ENCODE data around the gene LIMS4.
"Not testable (repeated sequence)": the region's sequence is repeated elsewhere in the genome, so short reads cannot be mapped to it uniquely, and the experiment has no call there.

LIMS4 gene

DNA sequence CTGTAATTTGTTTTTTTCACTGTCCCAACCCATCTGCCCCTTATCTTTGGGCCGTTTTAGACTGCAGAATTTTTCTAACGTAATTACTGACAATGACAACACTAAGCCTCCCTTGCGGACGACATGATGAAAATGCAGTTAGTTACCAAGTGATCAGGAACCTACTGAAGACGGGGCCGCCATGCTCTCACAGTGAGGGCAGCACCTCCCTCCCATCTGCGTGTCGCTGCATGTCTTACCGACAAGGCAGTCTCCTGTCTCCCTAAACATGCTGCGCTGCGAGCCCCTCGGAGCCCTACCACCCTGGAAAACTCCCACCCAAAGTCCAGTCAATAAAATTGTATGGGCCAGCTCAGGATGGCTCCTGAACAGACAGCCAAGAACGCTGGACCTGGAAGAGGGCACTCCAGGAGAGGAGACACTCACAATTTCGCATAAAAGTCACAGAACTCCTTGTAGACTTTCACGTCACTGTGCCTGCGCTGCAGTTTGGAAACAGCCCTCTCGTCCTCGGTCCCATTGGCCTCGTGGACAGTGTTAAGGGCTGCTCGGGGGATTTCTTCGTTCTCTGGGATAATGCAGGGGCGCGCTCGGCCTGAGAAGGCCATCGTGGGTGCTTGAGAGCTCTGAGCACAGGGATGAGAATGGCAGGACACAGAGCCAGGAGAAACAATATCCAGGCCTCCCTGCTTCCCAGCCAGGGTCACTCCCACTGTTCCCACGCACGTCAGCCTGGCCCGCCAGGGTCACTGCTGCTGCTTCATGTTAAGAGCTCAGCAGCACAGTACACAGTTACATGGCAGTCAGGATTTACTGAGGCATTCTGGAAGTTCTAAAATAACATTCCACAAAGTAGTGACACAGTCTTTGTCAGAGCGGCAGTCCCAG, at the start of gene LIMS4:
Gene LIMS4, minus strand, starts transcription at position 646 of the 888 bp plus-strand sequence. Its CDS starts 38 bp downstream, at position 608.
- DNase-seq (ENCODE audit: low spot score): not testable (repeated sequence)

DNA sequence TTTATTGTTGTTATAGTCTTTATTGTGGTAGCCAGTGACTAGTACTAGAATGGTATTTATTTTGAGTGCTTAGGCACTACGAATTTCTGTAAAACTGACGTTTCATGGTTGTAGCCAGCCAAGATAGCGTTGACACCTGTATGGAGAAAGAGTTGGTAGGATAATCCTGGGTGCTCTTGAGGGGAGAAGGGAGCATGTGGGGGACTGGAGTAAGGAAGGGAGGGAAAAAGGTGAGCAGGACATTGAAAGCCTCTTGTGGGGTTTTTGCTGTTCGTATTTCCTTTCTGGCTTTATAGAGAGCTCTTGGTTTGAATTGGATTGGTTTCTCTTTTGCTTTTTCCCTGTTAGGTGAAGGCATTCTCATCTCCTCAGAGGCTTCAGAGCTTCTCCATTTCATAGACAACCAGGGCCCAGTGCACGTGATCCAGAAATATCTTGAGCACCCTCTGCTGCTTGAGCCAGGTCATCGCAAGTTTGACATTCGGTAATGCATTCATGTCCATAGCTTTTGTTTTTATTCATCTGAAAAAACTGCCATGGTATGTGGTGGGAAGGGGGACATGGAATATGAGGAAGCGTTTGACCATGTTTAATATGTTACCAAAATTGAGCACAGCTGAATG, 27.2 kb upstream of the LIMS4 start:
- DNase-seq (ENCODE audit: low spot score): not testable (repeated sequence)

- not testable (repeated sequence) for DNase-seq (ENCODE audit: low spot score)
Observed at GRCh38 chr2:110496027-110496426, 23.4 kb upstream of the LIMS4 start.

DNA sequence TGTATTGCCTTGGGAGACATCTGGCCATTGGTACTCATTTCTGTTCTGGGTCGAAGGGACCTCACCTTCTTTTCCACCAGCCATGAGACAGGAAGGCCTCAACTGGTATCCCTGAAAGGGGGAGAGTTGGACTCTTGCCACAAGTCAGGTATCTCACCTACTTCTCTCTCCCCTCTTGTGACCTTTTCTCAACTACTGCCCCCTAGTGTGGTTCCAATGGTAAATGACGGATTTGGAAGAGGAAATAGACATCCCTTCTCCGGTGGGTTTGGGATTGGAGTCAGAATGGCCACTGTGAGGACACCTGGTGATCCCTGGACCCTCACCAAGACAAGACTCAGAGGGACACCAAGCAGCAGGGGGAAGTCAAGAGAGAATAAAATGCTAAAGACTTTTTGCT, 21.9 kb upstream of the LIMS4 start:
- not testable (repeated sequence) for DNase-seq (ENCODE audit: low spot score)

DNA sequence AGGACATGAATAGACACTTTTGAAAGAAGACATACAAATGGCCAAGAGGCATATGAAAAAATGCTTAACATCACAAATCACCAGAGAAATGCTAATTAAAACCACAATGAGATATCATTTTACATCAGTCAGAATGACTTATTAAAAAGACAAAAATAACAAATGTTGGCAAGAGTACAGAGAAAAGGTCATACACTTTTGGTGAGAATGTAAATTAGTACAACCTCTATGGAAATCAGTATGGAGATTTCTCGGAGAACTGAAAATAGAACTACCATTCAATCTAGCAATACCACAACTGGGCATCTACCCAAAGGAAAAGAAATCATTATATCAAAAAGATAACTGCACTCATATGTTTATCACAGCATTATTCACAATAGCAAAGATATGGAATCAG, 16.4 kb upstream of the LIMS4 start:
- DNase-seq (ENCODE audit: low spot score): not testable (repeated sequence)

- DNase-seq (ENCODE audit: low spot score): not testable (repeated sequence)
Observed at GRCh38 chr2:110482697-110483096, 10.1 kb upstream of the LIMS4 start.

DNA sequence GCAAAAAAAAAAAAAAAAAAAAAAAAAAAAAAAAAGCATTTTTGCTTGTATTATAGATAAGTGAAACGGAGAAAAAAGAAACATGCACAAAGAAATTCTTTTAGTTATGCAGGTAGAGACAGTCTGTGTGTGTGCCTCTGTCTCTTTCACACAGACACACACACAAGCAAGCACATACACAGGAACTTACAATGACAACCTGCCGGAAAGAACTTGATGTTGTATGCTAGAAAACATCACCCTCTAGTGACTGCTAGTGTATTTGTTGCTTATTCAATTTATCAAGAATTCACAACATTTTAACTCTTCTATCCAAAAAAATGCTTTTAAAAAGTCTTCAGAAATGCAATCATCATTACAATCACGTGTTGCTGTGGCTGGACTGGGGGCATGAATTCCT, 8.6 kb upstream of the LIMS4 start:
- DNase-seq (ENCODE audit: low spot score): not testable (repeated sequence)

DNA sequence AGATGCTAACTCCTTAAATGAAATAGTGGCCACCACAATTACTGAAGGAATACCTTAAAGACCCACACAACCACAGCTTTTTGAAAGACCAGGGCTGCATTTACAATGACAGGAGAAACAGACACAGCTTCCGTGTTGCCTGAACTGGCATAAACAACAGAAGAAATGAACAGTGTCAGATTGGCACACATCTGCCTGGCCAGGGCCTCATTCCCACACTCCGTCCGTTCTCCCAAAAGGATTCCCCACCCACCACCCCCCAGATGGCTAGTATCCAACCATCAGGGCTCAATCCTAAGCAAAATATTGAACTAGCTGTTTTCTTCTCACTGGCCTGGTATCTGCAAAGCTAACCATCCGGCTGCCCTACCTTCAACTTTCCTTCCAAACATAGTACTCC, 7.5 kb upstream of the LIMS4 start:
- not testable (repeated sequence) for DNase-seq (ENCODE audit: low spot score)

- DNase-seq (ENCODE audit: low spot score): not testable (repeated sequence)
Observed at GRCh38 chr2:110477370-110477769, 4.8 kb upstream of the LIMS4 start.

GRCh38 chr2:110476952-110477351, 4.3 kb upstream of the LIMS4 start:
- DNase-seq (ENCODE audit: low spot score): not testable (repeated sequence)

DNA sequence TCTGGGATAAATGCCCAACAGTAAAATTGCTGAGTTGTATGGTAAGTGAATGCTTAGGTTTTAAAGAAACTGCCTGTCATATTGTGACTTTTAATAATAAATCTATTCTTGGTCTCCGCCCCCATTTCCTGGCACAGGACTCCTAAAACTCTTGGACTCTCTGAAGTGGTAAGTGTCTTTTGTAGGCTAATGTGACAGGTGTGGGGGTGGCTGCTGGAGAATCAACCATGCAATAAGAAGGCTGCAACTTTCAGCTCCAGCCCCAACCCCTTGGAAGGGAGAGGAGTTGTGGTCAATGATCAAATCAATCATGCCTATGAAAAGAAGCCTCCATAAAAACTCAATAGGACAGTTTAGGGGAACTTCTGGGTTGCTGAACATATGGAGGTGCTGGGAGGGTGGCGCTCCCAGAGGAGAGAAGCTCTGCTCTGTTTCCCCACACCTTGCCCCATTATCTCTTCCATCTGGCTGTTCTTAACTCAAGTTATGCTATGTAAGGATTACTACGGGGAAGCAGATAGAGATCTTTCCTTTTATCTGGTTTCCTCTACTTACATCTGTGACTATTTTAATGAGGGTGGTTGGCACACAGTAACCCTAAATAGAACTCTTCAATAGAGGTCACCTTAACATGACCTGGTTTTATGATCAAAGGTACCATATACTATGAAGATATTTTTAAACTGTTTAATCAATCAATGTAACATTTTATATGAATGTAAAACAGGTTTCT, 3.2 kb upstream of the LIMS4 start:
- DNase-seq (ENCODE audit: low spot score): not testable (repeated sequence)

DNA sequence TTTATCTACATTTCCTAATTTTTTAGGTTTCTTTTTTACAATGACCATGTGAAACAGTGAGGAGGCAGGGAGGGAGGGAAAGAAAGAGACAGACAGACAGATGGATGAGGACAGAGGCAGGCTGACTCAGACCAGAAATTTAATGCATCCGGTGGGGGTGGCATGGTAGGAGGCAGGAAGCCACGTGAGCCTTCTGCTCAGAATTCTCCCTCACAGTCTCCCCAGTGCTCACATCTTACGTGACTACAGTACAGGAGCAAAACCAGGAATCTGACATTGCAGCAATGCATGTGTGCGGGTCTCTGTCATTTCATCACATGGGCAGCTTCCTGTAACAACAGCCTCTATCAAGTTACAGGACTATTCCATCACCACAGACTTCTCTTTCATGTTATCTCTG, 2.3 kb upstream of the LIMS4 start:
- not testable (repeated sequence) for DNase-seq (ENCODE audit: low spot score)

- DNase-seq (ENCODE audit: low spot score): not testable (repeated sequence)
Observed at GRCh38 chr2:110473059-110473358, 393 bp upstream of the LIMS4 start.

DNA sequence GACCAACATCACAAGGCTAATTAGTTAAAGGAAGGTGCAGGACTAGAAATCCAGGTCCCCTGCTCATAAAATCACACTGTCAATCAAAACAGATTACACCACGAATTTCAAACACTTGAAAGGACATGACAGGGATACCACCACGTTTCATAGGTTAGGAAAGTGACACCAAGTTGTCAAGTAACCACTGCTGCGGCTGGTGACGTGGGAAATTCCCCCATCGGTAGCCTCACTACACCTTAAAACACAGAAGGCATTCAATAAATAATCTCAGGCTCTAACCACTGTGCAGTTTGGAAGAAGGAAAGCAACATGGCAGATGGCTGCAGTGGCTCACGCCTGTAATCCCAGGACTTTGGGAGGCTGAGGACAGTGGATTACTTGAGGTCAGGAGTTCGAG, 3.7 kb downstream of the LIMS4 start:
- not testable (repeated sequence) for DNase-seq (ENCODE audit: low spot score)

- DNase-seq (ENCODE audit: low spot score): not testable (repeated sequence)
Observed at GRCh38 chr2:110465312-110465711, 7.3 kb downstream of the LIMS4 start.

GRCh38 chr2:110462458-110462857, 10.2 kb downstream of the LIMS4 start:
- not testable (repeated sequence) for DNase-seq (ENCODE audit: low spot score)

- DNase-seq (ENCODE audit: low spot score): not testable (repeated sequence)
Observed at GRCh38 chr2:110460318-110460717, 12.3 kb downstream of the LIMS4 start.

GRCh38 chr2:110457214-110457590, 15.4 kb downstream of the LIMS4 start:
- not testable (repeated sequence) for DNase-seq (ENCODE audit: low spot score)

DNA sequence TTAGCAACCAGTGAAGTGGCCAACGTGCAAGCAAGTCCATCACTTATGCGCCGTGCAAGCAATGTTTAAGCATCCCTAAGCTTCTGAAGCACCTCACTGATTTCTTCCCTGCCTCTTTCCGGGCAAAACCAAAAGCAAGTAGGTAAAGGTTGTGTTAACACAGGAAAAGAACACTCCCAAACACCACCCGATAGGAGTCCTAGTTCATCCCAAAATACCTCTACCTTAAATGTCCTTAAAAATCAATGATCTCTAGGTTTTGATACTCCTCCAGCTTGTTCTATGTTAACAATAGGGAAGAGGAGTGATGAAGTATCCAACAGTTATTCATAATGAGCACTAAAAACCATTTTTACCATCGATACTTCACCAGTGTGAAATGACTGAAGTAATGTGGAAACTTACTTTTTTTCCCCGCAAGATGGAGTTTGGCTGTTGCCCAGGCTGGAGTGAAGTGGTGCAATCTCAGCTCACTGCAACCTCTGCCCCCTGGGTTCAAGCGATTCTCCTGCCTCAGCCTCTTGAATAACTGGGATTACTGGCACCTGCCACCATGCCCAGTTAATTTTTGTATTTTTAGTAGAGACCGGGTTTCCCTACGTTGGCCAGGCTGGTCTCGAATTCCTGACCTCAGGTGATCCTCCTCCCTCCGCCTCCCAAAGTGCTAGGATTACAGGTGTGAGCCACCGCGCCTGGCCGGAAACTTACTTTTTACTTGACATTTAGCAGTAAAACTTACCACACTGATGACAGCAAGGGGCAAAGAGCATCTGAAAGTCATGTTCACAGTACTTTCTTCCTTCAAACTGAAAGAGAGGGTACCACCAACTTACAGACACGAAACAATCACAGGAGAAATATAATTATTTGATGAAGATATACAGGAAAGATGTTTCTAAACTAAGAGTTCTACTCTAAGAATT, 16.1 kb downstream of the LIMS4 start:
- not testable (repeated sequence) for DNase-seq (ENCODE audit: low spot score)

- not testable (repeated sequence) for DNase-seq (ENCODE audit: low spot score)
Observed at GRCh38 chr2:110455080-110455670, 17.4 kb downstream of the LIMS4 start.

DNA sequence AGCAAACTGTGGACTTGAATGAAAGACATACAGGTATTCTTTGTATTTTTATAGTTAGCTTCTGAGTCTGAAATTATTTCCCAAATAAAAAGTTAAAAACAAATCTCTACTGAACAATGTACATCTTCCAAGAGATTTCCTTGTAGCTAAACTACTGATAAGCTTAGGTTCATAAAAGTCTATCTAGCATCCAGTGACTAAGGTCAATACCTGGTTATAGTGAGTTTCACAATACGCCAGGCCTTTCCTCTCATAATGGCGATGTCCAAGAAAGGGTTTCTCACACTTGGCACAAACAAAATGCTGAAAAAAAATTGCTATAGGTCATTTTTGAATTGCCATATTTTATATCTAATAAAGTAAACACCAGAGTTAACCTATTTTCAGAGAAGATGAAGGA, 21.7 kb downstream of the LIMS4 start:
- DNase-seq (ENCODE audit: low spot score): not testable (repeated sequence)
